Endothelial cell (in vitro differentiated cells): ENCODE measurements around the gene KCNH8. TPM values are rescaled to one million over a fixed set of nuclear protein-coding genes. Genes with fewer than 3 reads are reported as not detected.

Source experiments
- DNase-seq: peaks from one replicate; pipeline ENCODE4 v3.0.0; 2021; ENCODE audit warnings: low spot score
- H3K27ac Mint-ChIP-seq: one replicate; pipeline ENCODE4 v1.8.0; 2021; ENCODE audit warnings: mixed read lengths, inconsistent platforms; ENCODE audit not compliant: unreplicated experiment
- H3K27me3 Mint-ChIP-seq: one replicate; pipeline ENCODE4 v1.8.0; 2021; ENCODE audit warnings: mild to moderate bottlenecking, moderate library complexity, mixed read lengths, inconsistent platforms; ENCODE audit not compliant: unreplicated experiment
- H3K36me3 Mint-ChIP-seq: one replicate; pipeline ENCODE4 v1.8.0; 2021; ENCODE audit warnings: mild to moderate bottlenecking, low read depth, mixed read lengths, inconsistent platforms; ENCODE audit not compliant: unreplicated experiment
- H3K4me1 Mint-ChIP-seq: one replicate; pipeline ENCODE4 v1.8.0; 2021; ENCODE audit warnings: mild to moderate bottlenecking, mixed read lengths, inconsistent platforms; ENCODE audit not compliant: unreplicated experiment
- H3K4me3 Mint-ChIP-seq: one replicate; pipeline ENCODE4 v1.8.0; 2021; ENCODE audit warnings: mild to moderate bottlenecking, mixed read lengths, inconsistent platforms; ENCODE audit not compliant: unreplicated experiment
- H3K9me3 Mint-ChIP-seq: one replicate; pipeline ENCODE4 v1.8.0; 2021; ENCODE audit warnings: mixed read lengths, inconsistent platforms; ENCODE audit not compliant: unreplicated experiment
- total RNA-seq: library from RNA; stranded (reverse); fragmentation: NEBNext Ultra II Directional; extraction: Animal tissue kit (Norgen Biotek cat#: 25700); gene quantifications from one replicate; pipeline ENCODE4 v1.2.1, GENCODE V29; 2021; ENCODE audit not compliant: unreplicated experiment
- TF ChIP-seq, protein P1 (sequence below): fragments of 200-600 bp; sonication (generic); IDR thresholded peaks from one replicate; pipeline ENCODE4 v1.5.0; 2021; ENCODE audit warnings: antibody characterized with exemption; ENCODE audit not compliant: unreplicated experiment

Gene KCNH8
- total RNA-seq, 1 donor from 2014 or later = 1.3 TPM

DNA sequence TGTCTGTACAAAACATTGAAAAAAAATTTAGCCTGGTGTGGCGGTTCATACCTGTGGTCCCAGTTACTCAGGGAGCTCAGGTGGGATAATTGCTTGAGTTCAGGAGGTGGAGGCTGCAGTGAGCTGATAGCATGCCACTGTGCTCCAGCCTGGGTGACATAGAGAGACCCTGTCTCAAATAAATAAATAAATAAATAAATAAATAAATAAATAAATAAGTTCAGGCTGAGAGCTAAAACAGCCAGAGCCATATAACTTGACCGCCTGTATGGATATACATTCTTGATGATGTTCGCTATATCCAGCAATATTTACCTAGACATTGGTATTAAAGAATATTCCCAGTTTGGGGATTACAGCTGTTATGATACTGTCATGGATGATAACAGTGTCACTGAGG is 146.9 kb downstream of the KCNH8 start:
- no peak overlapping the region for H3K4me3 Mint-ChIP-seq
- no peaks in the 10 kb centered on the region for H3K36me3 Mint-ChIP-seq
- H3K4me1 Mint-ChIP-seq = no peaks in the 10 kb centered on the region
- DNase-seq = no peak
- H3K27me3 Mint-ChIP-seq = no peaks in the 10 kb centered on the region
- no peak overlapping the region for H3K27ac Mint-ChIP-seq
- TF ChIP-seq, protein P1, sequence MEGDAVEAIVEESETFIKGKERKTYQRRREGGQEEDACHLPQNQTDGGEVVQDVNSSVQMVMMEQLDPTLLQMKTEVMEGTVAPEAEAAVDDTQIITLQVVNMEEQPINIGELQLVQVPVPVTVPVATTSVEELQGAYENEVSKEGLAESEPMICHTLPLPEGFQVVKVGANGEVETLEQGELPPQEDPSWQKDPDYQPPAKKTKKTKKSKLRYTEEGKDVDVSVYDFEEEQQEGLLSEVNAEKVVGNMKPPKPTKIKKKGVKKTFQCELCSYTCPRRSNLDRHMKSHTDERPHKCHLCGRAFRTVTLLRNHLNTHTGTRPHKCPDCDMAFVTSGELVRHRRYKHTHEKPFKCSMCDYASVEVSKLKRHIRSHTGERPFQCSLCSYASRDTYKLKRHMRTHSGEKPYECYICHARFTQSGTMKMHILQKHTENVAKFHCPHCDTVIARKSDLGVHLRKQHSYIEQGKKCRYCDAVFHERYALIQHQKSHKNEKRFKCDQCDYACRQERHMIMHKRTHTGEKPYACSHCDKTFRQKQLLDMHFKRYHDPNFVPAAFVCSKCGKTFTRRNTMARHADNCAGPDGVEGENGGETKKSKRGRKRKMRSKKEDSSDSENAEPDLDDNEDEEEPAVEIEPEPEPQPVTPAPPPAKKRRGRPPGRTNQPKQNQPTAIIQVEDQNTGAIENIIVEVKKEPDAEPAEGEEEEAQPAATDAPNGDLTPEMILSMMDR = no peak
- H3K9me3 Mint-ChIP-seq = no peaks in the 10 kb centered on the region

- Mint-ChIP-seq H3K27me3 (no peaks in the 10 kb centered on the region), H3K36me3 (no peaks in the 10 kb centered on the region), H3K27ac (no peak overlapping the region), H3K4me3 (no peak overlapping the region), H3K4me1 (no peaks in the 10 kb centered on the region), H3K9me3 (no peaks in the 10 kb centered on the region)
- DNase-seq = no peak
- TF ChIP-seq, protein P1 = no peak
Measured at GRCh38 chr3:19331931-19332330, 183.6 kb downstream of the KCNH8 start.

- TF ChIP-seq, protein P1 = no peak
- DNase-seq = no peak
- Mint-ChIP-seq H3K36me3 (no peaks in the 10 kb centered on the region), H3K4me1 (peaks cover 4% of the 10 kb centered on the region), H3K9me3 (no peaks in the 10 kb centered on the region), H3K4me3 (no peak overlapping the region), H3K27me3 (no peaks in the 10 kb centered on the region), H3K27ac (no peak overlapping the region)
Measured at GRCh38 chr3:19334120-19334519, 185.8 kb downstream of the KCNH8 start.

DNA sequence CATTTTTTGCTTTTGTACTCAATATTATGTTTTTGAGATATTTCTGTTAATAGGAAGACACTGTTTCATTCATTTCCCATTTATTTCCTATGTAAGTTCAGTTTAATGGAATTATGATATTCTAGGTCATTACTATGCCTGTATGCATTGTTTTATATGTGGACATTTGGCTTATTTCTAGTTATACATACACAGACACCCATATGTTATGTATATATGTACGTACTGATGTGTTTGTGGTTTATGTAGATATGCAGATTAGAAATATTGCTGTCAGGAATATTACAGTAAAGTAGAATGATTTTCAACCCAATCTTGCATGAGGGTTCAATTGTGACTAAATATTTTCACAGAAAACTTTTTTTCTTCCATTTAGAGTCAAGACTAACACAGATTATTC is 190.5 kb downstream of the KCNH8 start:
- Mint-ChIP-seq H3K36me3 (no peaks in the 10 kb centered on the region), H3K27me3 (no peaks in the 10 kb centered on the region), H3K4me1 (peaks cover 4% of the 10 kb centered on the region), H3K9me3 (no peaks in the 10 kb centered on the region), H3K4me3 (no peak overlapping the region), H3K27ac (no peak overlapping the region)
- no peak for DNase-seq
- TF ChIP-seq, protein P1 = no peak

GRCh38 chr3:19342389-19342788 is 194.1 kb downstream of the KCNH8 start:
- DNase-seq = no peak
- H3K27ac Mint-ChIP-seq = no peak overlapping the region
- H3K36me3 Mint-ChIP-seq = no peaks in the 10 kb centered on the region
- no peak overlapping the region for H3K4me3 Mint-ChIP-seq
- TF ChIP-seq, protein P1 = no peak
- H3K9me3 Mint-ChIP-seq = no peaks in the 10 kb centered on the region
- peaks cover 4% of the 10 kb centered on the region for H3K4me1 Mint-ChIP-seq
- no peaks in the 10 kb centered on the region for H3K27me3 Mint-ChIP-seq
